CD14-positive monocyte (primary cell): ENCODE measurements around the gene ARHGAP30. TPM values are rescaled to one million over a fixed set of nuclear protein-coding genes. Genes with fewer than 3 reads are reported as not detected.

ENCODE experiments used
- DNase-seq, 3 donors: peaks; one replicate each; pipeline ENCODE4 v3.0.0-alpha.2; 2011 to 2022
- H2AFZ ChIP-seq: 2 replicates; pipeline ENCODE4 v1.6.0; 2012; ENCODE audit warnings: mild to moderate bottlenecking, low read depth, low read length, inconsistent platforms; ENCODE audit not compliant: insufficient read depth, poor library complexity, severe bottlenecking
- H3K27ac ChIP-seq, 2 donors: 1 replicate in 1 of 2; 2 replicates in 1 of 2; pipeline ENCODE4 v1.5.1; 2012 to 2013; ENCODE audit warnings: low read length in 2 of 2, control low read depth in 1 of 2, inconsistent platforms in 1 of 2, low read depth in 1 of 2, mild to moderate bottlenecking in 1 of 2
- H3K27me3 ChIP-seq, 2 donors: one replicate each; pipeline versions ENCODE4 v1.6.0 to v1.6.1; 2011 to 2013; ENCODE audit warnings: low read length in 2 of 2; ENCODE audit not compliant: control insufficient read depth in 2 of 2, insufficient read depth in 2 of 2
- H3K36me3 ChIP-seq, 2 donors: replicated peaks in 1 of 2; 1 replicate in 1 of 2; 2 replicates in 1 of 2; pipeline versions ENCODE4 v1.5.1 to v1.6.1; 2012 to 2013; ENCODE audit warnings: low read length in 2 of 2, control low read depth in 1 of 2, inconsistent platforms in 1 of 2, mild to moderate bottlenecking in 1 of 2; ENCODE audit not compliant: insufficient read depth in 2 of 2, control insufficient read depth in 1 of 2
- H3K4me1 ChIP-seq, 2 donors: 1 replicate in 1 of 2; 2 replicates in 1 of 2; pipeline versions ENCODE4 v1.5.1 to v1.6.1; 2012 to 2013; ENCODE audit warnings: low read length in 2 of 2, control low read depth in 1 of 2, inconsistent platforms in 1 of 2, mild to moderate bottlenecking in 1 of 2, moderate library complexity in 1 of 2; ENCODE audit not compliant: insufficient read depth in 2 of 2, control insufficient read depth in 1 of 2
- H3K4me2 ChIP-seq: replicated peaks from 2 replicates; pipeline ENCODE3; 2012; ENCODE audit warnings: low read length, moderate library complexity, mild to moderate bottlenecking; ENCODE audit not compliant: poor library complexity, severe bottlenecking; ENCODE audit errors: extremely low read depth
- H3K4me3 ChIP-seq, 3 experiments: fragments of 200-600 bp in 1 of 3; sonication (generic) in 1 of 3; replicated peaks in 1 of 3; 1 replicate in 2 of 3; 2 replicates in 1 of 3; pipeline ENCODE4 v1.5.1; 2011 to 2013; ENCODE audit warnings: low read length in 3 of 3, mild to moderate bottlenecking in 3 of 3, control low read depth in 2 of 3, low read depth in 2 of 3, inconsistent platforms in 1 of 3, moderate library complexity in 1 of 3
- H3K79me2 ChIP-seq: 2 replicates; pipeline ENCODE4 v1.6.0; 2012; ENCODE audit warnings: mild to moderate bottlenecking, control low read depth, inconsistent platforms, low read length, moderate library complexity; ENCODE audit not compliant: insufficient read depth
- H3K9ac ChIP-seq: 2 replicates; pipeline ENCODE4 v1.6.0; 2017; ENCODE audit warnings: low read length, mild to moderate bottlenecking; ENCODE audit not compliant: insufficient read depth, poor library complexity, severe bottlenecking
- H3K9me3 ChIP-seq, 2 donors: replicated peaks in 1 of 2; 1 replicate in 1 of 2; 2 replicates in 1 of 2; pipeline versions ENCODE4 v1.5.1 to v1.6.1; 2012 to 2013; ENCODE audit warnings: low read length in 2 of 2, control low read depth in 1 of 2; ENCODE audit not compliant: control insufficient read depth in 1 of 2, insufficient read depth in 1 of 2
- H4K20me1 ChIP-seq: 2 replicates; pipeline ENCODE4 v1.6.0; 2012; ENCODE audit warnings: mild to moderate bottlenecking, low read length, control low read depth, moderate library complexity; ENCODE audit not compliant: insufficient read depth
- H3K27ac Mint-ChIP-seq, 7 donors: one replicate each; pipeline ENCODE4 v1.8.0; 2020; ENCODE audit warnings: mild to moderate bottlenecking in 7 of 7, mixed read lengths in 7 of 7, moderate library complexity in 6 of 7, inconsistent platforms in 2 of 7
- H3K27me3 Mint-ChIP-seq, 3 donors: one replicate each; pipeline ENCODE4 v1.8.0; 2021 to 2022; ENCODE audit warnings: low read depth in 3 of 3, mild to moderate bottlenecking in 3 of 3, mixed read lengths in 3 of 3, moderate library complexity in 3 of 3, inconsistent platforms in 1 of 3
- H3K36me3 Mint-ChIP-seq, 2 donors: one replicate each; pipeline ENCODE4 v1.8.0; 2020; ENCODE audit warnings: mixed read lengths in 2 of 2, inconsistent platforms in 1 of 2, mild to moderate bottlenecking in 1 of 2
- H3K4me1 Mint-ChIP-seq: one replicate; pipeline ENCODE4 v1.8.0; 2020; ENCODE audit warnings: mild to moderate bottlenecking, mixed read lengths
- H3K4me3 Mint-ChIP-seq, 2 donors: one replicate each; pipeline ENCODE4 v1.8.0; 2020; ENCODE audit warnings: mild to moderate bottlenecking in 2 of 2, mixed read lengths in 2 of 2, moderate library complexity in 1 of 2
- H3K9me3 Mint-ChIP-seq, 7 donors: one replicate each; pipeline ENCODE4 v1.8.0; 2020 to 2022; ENCODE audit warnings: mixed read lengths in 7 of 7, mild to moderate bottlenecking in 6 of 7, moderate library complexity in 6 of 7, inconsistent platforms in 2 of 7
- CTCF ChIP-seq: fragments of 200-600 bp; IDR thresholded peaks from one replicate; pipeline ENCODE4 v1.8.0; 2022; ENCODE audit warnings: antibody characterized with exemption, mild to moderate bottlenecking
- WGBS: methylation state at CpG from one replicate; pipeline ENCODE4 v1.1.5; 2013; ENCODE audit warnings: missing lambda C conversion rate; ENCODE audit not compliant: insufficient coverage; 5-methylcytosine and 5-hydroxymethylcytosine counted together
- intact Hi-C, 2 donors: fragments of 100-400 bp; cut with micrococcal nuclease; formaldehyde crosslinking; loops; one replicate each; pipeline versions ENCODE4 v1.15.0 to v1.15.1; 2023
- polyA plus RNA-seq, 3 donors: library from polyadenylated mRNA; depleted of rRNA in 1 of 3; unstranded in 2 of 3; stranded (reverse) in 1 of 3; fragments of 300-500 nt in 2 of 3; fragments of >200 nt in 1 of 3; fragmentation: Illumina TruSeq in 2 of 3; gene quantifications; 1 replicate in 2 of 3; 2 replicates in 1 of 3; pipeline ENCODE4 v1.2.3, GENCODE V29; 2012 to 2021

ARHGAP30 gene
- polyA plus RNA-seq, 3 donors: 101 to 140 (median 129) TPM

DNA sequence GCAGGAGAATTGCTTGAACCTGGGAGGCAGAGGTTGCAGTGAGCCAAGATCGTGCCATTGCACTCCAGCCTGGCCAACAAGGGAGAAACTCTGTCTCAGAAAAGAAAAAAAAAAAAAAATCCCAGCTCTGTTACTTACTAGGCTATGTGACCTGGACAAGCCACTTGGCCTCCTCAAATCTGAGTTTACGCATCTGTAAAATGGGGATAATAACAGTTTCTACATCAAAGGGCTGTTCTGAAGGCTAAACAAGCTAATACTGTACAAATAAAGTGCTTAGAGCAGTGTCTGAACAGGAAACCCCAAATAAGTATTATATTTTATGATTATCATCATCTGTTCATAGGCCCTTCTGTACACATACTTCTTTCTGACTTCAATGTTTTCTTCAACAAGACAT is 62.3 kb downstream of the ARHGAP30 start:
- H3K4me1 Mint-ChIP-seq: peaks cover 13% of the 10 kb centered on the region
- Histone ChIP-seq H3K27me3 (no peaks in the 10 kb centered on the region), H3K27ac (no peak overlapping the region), H3K9ac (no peak overlapping the region), H3K36me3 (peaks cover 6 to 7% of the 10 kb centered on the region in 2 donors), H3K4me3 (no peak overlapping the region), H4K20me1 (peaks cover 5% of the 10 kb centered on the region), H3K4me2 (no peak overlapping the region), H3K79me2 (peaks cover 62% of the 10 kb centered on the region), H3K4me1 (peaks cover 6 to 14% of the 10 kb centered on the region in 2 donors), H2AFZ (no peak overlapping the region), H3K9me3 (no peaks in the 10 kb centered on the region)
- no peak for TF ChIP-seq CTCF
- no CpG with 5 or more reads among the region's 2 CpGs for WGBS
- H3K9me3 Mint-ChIP-seq: peaks cover 0 to 2% (median 0%) of the 10 kb centered on the region in 7 donors
- no peaks in the 10 kb centered on the region for H3K27me3 Mint-ChIP-seq
- peak overlapping the region in 1 of 7 donors; percentile 6 for H3K27ac Mint-ChIP-seq
- H3K36me3 Mint-ChIP-seq: peaks cover 7 to 33% of the 10 kb centered on the region in 2 donors
- DNase-seq: no peak
- H3K4me3 Mint-ChIP-seq: no peak overlapping the region
- intact Hi-C loops: no loop called here

- Mint-ChIP-seq H3K36me3 (peaks cover 7 to 33% of the 10 kb centered on the region in 2 donors), H3K4me1 (peaks cover 8% of the 10 kb centered on the region), H3K4me3 (no peak overlapping the region), H3K27me3 (no peaks in the 10 kb centered on the region), H3K9me3 (peaks cover 0 to 2% (median 0%) of the 10 kb centered on the region in 7 donors), H3K27ac (peak overlapping the region in 1 of 7 donors; percentile 69)
- Histone ChIP-seq H3K9ac (no peak overlapping the region), H3K4me1 (peaks cover 0 to 6% of the 10 kb centered on the region in 2 donors), H3K79me2 (peaks cover 54% of the 10 kb centered on the region), H3K4me2 (no peak overlapping the region), H4K20me1 (peaks cover 5% of the 10 kb centered on the region), H3K27me3 (no peaks in the 10 kb centered on the region), H3K9me3 (no peaks in the 10 kb centered on the region), H3K27ac (no peak overlapping the region), H3K4me3 (no peak overlapping the region), H3K36me3 (peaks cover 6 to 9% of the 10 kb centered on the region in 2 donors), H2AFZ (no peak overlapping the region)
- intact Hi-C loops: no loop called here
- TF ChIP-seq CTCF: no peak
- no peak for DNase-seq
- WGBS: 93% methylated on average over 4 of the region's 8 CpGs
Measured at GRCh38 chr1:161006563-161006962, 63.1 kb downstream of the ARHGAP30 start.
